NCI-H187 treated with DMSO at 0.1 percent for 48 hours (cell line): ENCODE data around the gene PROM1.
A peak's percentile ranks its signal among the peaks of the same experiment; 100 is the strongest.

Experiments used
- DNase-seq: peaks from one replicate; lab custom pipeline; 2025; lab: John Stamatoyannopoulos, UW

Gene PROM1

DNA sequence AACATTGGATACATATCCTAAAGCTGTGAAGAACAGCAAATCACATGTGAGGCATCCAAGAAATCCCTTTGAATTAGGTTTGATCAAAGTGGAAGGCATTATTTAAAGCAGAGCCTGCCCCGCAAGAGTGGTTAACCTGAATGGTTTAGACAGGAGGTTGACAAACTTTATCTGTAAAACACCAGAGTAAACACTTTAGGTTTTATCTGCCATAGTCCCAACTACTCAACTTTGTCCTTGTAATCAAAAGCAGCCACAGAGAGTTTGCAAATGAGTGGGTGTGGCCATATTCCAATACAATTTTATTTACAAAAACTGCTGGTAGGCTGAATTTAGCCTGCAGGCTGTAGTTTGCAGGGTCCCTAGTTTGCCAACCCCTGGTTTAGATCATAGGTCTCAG is 95.6 kb downstream of the PROM1 start:
- DNase-seq = no peak

DNA sequence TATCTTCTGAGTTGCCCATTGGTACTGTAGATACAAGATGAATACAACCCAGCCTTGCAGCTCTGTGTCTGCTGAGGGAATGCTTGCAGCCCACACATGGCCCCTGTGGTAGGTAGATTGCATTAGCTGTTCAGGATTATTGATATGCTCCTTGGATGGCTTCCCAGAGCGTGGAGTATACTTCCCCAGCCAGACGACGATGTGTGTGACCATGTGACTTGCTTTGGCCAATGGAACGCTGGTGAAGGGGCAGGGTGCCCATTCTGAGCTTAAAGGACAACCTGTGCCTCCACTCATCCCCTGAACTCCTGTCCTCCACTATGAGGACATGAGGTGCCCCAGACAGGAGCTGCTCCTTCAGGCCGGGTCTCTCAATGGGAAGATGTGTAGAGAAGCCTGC is 96.9 kb downstream of the PROM1 start:
- DNase-seq = no peak

DNA sequence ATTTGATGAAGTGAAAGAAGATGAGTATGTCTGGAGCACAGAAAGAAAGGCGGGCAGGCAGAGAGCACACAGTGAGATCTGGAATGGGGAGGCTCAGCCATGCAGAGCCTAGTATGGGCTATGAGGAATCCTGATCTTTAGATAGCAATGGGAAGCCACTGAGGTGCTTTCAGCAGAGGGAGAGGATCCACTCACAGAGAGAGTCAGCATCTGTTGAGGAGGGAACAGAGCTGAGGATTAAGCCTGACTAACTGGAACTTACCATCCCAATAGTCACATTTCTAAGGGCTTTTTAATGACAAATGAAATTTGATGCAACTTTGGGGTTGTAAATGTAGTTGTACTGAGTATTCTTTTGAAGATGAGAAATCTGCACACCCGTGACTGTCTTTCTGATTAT is 100.2 kb downstream of the PROM1 start:
- no peak for DNase-seq

DNA sequence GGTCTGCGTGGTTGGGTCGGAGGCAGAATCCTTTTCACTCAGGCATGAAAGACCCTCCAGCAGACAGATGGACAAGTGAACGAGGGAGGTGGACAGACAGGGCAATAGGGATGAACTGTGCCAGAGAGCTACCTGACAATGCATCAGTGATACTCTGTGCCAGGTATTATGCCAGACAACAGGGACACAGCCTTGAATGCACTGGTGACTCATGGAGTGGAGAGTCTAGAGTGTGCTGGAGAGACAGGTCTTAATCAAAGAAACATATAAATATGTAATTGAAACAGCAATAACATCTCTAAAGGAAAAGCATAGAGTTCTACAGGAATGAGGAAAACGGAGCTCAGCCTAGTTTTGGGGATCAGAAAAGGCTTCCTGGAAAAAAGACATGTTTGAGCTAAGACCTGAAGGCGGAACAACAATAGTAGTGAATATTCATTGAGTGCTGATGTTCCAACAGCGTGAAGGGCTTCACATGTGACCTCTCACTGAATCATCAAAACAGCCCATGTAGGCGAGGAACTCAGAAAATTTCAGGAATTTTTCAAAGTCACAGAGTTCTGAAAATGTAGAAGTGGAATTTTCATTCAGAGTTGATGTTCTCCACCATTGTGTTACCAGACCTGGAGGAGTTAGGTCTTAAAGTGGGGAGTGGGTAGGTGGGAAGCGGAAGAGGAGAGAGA is 100.8 kb downstream of the PROM1 start:
- DNase-seq = no peak

DNA sequence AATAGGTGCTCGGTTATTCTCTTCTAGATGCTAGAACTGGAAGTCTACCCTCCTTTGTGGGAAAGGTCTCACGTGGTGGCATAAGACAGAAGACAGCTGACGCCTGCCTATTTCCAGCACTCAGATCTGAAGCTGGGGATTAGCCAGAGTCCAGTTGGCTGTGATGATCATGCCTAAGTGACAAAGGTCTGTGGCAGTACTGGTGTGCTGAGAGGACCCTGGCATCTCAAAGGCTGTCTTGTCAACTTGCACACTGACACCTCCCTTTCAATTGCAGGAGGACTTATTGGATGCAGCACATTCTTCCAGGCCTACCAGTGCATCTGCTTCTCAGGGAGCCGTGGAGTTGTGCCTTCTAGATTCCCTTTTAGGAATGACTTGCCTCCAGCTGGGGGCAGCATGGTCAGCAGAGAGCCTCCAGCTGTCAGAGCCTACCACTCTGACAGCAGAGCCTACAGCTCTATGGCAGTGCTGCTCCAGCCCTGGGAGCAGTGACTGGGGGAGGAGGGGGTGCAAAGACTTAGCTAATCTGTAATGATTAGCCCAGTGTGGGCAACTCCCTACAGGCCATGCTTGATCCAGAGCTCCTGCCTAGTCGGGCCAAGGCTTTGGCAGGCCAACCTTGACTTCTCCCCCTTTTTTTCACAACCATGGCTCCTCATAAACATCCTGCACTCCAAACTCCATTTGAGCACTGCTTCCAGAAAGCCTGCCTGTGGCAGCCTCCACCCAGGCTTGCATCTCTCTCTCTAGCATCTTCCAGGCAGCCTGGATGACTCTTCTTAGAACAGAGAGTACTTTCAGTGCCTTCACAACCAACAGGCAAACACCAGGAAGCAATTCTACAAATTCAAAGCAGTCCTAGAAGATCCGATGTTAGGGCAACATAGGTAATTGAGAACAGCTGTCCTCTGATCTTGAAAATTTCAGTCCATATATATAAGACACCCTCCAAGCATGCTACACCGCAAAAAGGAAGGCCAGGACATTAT is 107.1 kb downstream of the PROM1 start:
- peak; percentile 65 for DNase-seq

DNA sequence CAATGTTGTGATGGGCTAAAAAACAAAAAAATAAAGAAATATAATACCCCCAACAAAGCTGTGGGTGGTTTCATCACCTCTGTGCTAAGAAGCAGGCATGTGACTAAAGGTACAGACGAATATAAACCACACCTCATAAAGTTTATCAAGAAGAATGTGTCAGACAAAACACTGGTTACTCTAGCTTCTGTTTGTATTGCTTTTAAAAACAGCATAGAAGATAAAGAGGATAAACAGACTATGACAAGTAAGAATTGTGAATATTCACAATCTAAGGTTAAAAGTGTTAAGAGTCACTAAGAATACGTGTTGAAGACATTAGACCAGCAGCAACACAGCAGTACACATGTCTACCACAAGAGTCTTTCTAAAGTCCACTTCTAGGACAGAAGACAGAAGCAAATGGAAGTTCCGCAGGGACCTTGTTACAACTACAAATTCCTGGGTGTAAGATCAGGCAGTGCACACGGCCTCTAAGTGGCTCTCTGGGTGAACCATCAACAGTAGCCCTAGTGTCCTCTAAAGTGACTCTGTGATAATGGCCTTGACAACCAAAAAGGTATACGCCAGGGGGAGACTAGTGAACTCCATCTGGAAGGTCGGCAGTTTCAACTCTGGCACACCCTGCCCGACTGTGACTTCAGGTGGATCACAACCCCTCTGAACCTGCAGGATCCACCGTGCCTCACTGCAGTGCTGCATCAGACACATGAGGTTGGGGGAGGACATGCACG is 112.6 kb downstream of the PROM1 start:
- DNase-seq = no peak

DNA sequence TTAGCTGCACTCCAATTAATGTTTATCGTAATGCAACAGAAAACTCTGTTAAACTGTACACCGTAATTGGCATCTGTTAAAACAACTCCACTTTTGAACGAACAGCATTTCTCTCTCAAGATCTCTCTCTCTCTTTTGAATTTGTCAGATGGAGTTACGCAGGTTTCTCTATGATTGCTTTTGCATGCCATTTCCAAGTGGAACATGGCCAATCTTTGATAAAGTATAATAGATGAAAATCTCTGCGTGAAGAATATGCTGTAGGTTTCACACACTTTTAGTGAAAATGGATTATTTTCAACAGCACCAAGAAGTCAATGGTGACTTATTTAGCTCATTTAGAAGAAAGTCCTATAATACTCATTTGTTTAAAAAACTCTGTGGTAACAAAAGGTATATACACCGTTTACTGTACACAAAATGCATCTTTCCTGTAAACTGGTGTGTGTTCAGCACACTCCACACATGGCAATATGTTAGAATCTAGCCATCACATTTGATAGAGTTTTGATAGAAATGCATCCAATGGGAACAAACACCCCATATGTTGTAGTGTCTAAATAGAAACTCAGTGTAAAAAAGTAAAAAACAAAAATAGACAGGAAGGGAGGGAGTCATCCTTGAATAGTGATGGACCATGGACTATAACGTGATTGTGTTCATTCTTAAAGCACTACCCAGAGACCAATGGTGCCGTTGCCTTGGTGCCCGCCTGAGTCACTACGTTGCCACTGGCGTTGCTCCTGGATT is 115.1 kb downstream of the PROM1 start:
- no peak for DNase-seq

DNA sequence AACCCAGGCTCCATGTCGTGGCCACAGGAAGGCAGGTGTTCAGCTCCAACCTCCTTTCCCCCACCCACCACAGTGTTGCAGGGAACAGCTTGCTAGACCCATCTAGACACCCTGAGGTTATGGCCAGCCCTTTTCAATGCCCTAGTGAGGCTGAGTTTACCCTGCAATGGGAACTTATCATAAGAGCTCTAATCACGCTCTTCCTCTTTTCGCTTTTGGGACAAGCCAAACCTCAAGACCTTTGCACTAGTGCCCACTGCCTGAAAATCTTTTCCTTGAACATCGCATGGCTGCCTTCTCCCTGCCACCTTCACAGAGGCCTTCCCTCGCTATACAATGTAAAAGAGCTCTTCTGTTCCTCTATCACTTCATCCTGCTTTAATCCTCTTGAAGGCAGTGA is 118.5 kb downstream of the PROM1 start:
- no peak for DNase-seq

DNA sequence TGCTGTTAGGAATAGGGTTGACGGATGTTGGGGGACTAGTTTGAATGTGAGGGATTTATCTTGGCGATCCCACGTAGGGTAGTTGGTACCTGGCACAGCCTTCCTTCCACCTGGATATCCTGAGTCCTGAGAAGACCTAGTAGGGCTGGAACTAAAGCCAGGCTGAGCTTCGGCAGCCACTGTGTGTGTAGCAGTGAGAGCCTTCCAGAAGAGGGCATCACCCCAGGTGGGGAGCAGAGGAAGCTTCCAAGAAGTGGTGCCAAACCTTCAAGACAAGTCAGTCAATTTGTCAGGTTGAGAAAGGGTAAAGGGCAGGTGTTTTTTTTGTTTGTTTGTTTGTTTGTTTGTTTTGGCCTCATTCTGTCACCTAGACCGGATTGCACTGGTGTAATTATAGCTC is 119.7 kb downstream of the PROM1 start:
- DNase-seq = no peak

DNA sequence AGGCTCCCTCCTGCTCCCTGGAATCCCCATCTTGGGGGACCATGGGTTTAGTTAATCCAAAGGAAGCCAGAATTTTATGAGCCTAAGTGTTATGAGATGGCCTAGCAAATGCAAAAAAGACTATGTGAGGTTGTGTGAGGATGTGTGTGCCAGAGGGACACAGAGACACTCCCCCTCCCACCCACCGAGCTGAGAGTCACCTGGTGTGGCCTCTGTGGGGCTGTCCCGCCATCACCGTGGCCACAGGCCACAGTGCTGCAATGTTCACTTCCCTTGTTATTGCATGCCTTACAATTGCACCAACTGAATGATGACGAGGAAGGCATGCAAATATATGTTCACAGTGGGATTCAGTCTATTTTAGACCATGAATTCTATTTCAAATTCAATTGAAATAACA is 120.2 kb downstream of the PROM1 start:
- no peak for DNase-seq

DNA sequence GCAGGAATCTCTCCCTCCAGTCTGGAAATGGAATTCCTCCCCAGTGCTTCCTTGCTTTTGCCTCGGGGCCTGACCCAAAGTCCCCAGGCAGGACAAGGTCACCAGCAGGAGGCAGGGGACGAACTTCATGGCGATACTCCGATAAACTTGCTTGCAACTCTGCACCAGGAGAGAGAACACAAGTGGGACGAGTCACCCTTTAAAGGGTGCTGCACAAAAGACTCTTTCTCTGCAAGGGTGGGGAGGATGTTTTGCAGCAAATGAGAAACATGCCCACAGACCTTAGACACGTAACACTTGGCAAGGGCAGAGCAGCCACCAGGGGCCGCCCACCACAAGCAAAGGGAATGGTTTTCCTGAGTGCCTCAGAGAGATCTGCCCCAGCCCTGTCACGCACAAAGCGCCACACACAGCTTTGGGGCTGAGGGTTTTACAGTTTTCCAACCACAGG is 120.8 kb downstream of the PROM1 start, which contains the start of gene FGFBP2:
Gene FGFBP2, minus strand, starts transcription at position 175 of the 451 bp plus-strand sequence. Its CDS starts 46 bp downstream, at position 129.
- DNase-seq = no peak

DNA sequence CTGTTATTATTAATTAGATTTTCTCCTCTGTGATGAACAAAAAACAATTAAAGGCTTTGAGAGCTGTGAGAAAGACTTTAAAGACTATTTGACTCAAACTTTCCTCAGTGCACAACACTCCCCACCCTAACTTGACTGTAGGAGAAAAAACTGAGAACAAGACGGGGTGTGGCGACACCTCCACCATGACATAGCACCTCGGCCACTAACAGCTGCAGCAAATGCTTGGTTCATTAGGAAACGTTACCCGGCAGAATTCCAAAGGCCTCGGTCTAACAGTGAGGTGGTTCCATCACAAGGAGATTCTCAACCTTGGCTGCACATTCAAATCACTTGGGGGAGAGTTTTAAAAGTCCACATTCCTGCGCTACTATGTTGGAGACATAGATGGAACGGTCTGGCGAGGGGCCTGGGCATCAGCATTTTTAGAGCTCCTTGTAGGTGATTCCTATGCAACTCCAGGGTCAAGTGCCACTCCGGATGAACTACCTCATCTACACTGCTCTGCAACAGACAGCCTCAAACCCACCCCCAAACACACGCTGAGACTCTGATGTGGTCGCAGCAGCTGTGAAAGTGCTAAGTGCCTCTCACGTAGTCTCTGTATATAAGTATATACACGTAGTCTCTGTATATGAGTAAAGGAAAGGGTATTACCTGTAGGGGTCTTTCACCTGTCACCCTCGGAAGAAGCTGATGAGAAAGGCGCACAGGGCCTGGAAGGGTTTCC is 121.9 kb downstream of the PROM1 start:
- DNase-seq = no peak

DNA sequence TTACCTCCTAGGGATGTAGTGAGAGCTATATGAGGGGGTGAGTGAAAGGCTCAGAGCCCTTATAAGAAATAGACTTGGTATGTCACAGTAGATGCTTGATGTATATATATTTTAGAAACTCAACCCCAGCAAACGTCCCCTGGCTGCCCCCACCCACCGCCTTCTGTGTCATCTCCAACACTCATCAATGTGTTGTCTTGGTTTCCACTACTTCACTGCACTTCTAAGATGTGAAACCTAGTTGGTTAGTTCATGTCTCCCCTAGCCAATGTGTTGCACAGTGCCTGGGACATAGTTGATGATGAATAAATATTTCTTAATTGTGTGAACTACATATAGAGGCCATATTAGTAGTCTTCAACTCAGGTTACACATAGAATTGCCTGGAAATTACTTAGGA is 125.3 kb downstream of the PROM1 start:
- no peak for DNase-seq

DNA sequence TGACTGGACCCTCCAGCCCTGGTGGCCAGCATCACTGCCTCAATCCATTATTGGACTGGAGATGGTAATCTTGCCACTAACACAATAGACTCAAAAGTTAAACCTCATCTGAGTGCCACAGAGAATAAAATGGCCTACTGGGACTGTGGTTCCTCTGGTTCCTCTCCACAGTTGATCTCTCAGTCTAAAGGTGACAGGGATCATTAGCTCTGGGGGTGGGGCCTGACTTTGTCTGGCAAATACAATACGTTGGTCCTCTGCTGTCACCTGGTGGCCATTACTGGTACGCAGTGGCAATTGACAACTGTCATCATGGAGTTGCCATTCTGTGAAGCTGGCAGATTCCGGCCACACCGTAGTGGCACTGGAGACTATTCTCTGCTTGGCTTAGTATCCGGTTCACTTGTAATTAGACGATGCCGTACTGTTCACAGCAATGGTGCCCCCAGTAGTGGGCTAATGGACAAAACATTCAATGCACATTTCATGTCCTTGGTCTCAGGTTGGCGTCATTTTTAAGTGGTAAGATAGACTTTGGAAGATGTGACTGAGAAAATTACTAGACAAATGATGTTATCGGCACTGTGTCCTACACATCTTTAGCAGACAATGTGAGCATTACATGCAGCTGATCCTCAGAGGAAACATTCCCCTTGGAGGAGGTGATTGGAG is 127.5 kb downstream of the PROM1 start:
- peak; percentile 70 for DNase-seq

DNA sequence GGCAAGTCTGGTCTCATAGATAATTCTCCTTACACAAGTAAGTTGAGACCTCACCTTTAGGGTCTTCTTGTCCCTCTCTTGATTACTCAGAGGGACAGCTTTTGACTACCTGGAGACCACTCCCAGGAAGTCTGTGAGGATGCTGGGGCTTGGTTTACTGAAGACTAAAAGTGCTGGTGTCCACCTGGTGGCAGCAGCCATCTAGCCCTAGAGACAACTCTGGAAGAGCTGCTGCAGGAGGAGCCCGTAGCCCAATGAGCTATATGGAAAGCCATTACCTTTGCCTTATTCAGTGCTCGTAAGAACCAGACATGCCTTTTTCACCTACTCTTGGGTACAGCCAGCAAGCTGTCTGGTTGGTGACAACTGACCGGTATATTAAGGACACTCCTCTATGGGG is 128.2 kb downstream of the PROM1 start:
- DNase-seq = no peak

DNA sequence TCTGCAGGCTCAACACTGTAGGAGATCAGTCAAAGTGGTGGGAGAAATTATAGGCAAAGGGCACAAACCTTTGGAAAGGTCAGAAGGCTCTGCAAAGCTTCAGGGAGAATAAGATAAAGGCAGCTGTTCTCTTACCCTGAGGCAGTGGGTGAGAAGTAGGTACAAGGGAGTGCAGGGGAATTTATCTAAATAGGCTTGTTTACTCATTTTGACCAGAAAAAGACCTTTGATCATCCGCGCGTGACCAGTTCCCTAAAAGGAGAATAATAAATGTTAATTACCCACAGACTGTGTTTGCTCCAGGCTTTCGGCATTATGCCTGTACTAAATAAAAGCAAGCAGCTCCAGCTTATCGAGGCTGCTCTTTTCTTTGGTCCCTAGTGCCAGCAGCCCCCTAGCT is 130.2 kb downstream of the PROM1 start:
- no peak for DNase-seq

DNA sequence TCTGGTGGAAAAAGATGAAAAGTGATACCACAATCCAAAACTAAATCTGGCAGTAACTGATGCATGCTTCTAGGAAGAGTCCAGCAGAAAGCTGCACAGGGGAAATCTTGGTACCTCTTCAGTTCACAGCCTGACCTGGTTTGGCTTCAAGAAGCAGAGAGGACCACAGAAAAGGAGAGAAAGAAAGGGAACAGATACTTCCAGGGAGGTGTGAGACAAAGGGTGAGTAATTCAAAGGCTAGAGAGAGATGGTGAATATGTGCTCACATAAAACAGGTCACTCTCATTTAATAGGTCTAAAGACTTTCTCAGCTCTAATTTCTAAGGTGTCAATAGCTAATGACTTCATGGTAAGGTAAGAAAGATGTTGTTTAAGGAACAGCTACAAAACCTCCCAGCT is 132.0 kb downstream of the PROM1 start:
- DNase-seq = no peak

DNA sequence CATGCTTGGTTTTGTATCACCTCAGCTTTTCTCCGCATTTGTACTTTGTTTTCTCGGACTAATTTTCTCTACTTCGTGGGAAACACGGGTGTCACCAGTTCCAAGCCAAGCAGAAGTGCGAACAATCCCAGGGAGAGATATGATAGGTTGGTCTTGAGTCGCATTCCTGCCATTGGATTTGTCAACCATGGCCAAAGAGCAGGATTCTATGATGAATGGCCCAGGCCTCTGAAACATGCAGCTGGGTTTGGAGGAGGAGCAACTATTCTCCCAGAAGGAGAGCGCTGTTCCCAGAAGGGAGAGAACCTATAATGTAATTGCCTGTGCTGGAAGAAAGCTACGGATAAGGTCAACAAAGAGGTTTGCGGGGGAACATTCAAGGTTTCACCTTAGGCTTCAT is 135.0 kb downstream of the PROM1 start:
- no peak for DNase-seq

DNA sequence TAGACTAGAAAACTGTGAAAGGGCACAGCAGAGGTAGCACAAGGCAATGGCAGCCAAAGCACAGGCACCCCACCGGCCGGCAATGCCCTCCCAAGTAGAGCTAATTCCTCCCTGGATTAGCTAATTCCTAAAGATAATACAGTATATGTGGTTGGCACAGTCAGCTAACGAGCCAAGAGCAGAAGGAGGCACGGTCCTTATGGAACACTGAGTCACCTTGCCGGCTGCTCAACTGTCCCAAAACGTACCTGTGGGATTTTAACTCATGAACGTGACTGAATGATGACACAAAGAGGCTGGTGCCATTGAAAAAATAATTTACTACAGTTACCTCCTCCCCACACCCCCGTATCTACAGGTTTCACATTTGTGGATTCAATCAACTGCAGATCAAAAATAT is 136.1 kb downstream of the PROM1 start:
- DNase-seq = no peak

DNA sequence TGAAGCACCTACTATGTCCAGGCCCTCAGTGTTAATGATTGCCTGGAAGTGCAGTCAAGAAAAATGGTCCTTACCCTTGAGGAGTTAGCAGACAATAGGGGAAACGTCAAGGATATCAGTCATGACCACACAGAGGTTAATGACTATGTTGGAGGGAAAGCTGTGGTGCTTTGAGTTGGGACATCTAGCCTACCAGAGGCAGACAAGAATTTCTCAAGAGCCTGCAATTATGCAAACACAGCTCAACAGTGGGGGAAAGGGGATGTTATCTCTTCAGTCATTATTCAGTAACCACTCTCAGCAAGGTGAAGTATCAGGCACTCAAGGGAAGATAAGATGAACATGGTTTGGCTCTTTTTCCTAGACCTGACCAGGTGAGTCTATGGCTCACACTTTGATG is 138.3 kb downstream of the PROM1 start:
- no peak for DNase-seq
